WTC11 (cell line): Measurements from ENCODE around the gene MRFAP1.

ENCODE experiments used
- CREM ChIP-seq: sonication (generic); formaldehyde crosslinking; IDR thresholded peaks from 2 replicates; pipeline ENCODE4 v1.8.1; 2022; ENCODE audit warnings: mild to moderate bottlenecking, missing genetic modification reagents, moderate library complexity
- CTCF ChIP-seq: fragments of 200-600 bp; IDR thresholded peaks from 2 replicates; pipeline ENCODE4 v1.8.0; 2022; ENCODE audit warnings: antibody characterized with exemption
- RELA ChIP-seq: sonication (generic); formaldehyde crosslinking; IDR thresholded peaks from 2 replicates; pipeline ENCODE4 v1.8.1; 2022; ENCODE audit warnings: missing genetic modification reagents, mild to moderate bottlenecking, borderline replicate concordance
- TP53 ChIP-seq: sonication (generic); formaldehyde crosslinking; IDR thresholded peaks from 2 replicates; pipeline ENCODE4 v1.8.1; 2023; ENCODE audit warnings: mild to moderate bottlenecking, missing genetic modification reagents
- ZNF232 ChIP-seq: sonication (generic); formaldehyde crosslinking; IDR thresholded peaks from 2 replicates; pipeline ENCODE4 v1.8.0; 2022; ENCODE audit warnings: mild to moderate bottlenecking, missing genetic modification reagents

DNA sequence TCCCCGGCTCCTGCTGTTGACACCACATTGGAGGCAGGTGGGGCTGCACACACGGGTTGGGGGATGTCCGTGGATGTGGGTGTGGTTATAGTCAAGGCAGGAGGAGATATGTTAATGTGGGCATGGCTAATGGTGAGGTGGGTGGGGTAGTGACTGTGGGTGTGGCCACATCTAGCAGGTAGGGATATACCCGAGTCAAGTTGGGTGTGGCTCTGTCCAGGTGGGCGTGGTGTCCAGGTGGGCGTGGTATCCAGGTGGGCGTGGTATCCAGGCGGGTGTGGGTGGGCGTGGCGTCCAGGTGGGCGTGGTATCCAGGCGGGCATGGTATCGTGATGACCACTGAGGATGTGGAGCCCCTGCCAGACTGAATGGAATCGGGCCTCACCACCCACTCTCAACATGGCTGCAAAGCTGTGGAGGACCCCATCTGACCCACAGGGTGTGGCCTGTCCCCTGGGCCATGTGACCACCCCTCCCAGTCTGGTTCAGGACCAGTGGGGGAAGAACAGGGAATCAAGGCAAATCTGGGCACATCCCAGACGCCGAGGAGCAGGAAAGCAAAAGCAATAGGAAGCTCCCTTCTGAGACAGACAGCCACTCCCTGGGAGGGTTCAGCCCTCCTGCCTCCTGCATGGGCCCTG lies 44.5 kb upstream of the MRFAP1 start:
- TF ChIP-seq CREM (CRISPR knock-in tag) (no peak), CTCF (no peak), ZNF232 (no peak), TP53 (no peak), RELA (CRISPR knock-in tag) (no peak)
